ENCODE measurements around the gene AATF. TPM values are rescaled to one million over a fixed set of nuclear protein-coding genes. Genes with fewer than 3 reads are reported as not detected.

AATF gene
- polyA plus RNA-seq, 1 experiment: 16.7 TPM

GRCh38 chr17:36920032-36921005 lies 28.4 kb upstream of the AATF start:
- CTCF ChIA-PET: interaction anchor here (0.6 to 1.1 kb wide), 2 partner anchors 126 to 294 kb away, joined by 3 read pairs; no protein-coding TSS in a partner anchor
- Histone ChIP-seq H3K4me3 (ENCODE audit: low read depth, low read length) (no peak overlapping the region), H3K27me3 (ENCODE audit: control insufficient read depth, insufficient read depth, low read length) (peaks cover 29% of the 10 kb centered on the region), H3K36me3 (ENCODE audit: control insufficient read depth, insufficient read depth, low read length) (no peaks in the 10 kb centered on the region)
- POLR2A ChIA-PET: no interaction called here
- TF ChIP-seq, protein P1, sequence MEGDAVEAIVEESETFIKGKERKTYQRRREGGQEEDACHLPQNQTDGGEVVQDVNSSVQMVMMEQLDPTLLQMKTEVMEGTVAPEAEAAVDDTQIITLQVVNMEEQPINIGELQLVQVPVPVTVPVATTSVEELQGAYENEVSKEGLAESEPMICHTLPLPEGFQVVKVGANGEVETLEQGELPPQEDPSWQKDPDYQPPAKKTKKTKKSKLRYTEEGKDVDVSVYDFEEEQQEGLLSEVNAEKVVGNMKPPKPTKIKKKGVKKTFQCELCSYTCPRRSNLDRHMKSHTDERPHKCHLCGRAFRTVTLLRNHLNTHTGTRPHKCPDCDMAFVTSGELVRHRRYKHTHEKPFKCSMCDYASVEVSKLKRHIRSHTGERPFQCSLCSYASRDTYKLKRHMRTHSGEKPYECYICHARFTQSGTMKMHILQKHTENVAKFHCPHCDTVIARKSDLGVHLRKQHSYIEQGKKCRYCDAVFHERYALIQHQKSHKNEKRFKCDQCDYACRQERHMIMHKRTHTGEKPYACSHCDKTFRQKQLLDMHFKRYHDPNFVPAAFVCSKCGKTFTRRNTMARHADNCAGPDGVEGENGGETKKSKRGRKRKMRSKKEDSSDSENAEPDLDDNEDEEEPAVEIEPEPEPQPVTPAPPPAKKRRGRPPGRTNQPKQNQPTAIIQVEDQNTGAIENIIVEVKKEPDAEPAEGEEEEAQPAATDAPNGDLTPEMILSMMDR (IDR thresholded peaks at IDR 0.05; ENCODE audit: insufficient read depth, low read depth, low read length): no peak
- DNase-seq (ENCODE audit: low read depth): no peak

DNA sequence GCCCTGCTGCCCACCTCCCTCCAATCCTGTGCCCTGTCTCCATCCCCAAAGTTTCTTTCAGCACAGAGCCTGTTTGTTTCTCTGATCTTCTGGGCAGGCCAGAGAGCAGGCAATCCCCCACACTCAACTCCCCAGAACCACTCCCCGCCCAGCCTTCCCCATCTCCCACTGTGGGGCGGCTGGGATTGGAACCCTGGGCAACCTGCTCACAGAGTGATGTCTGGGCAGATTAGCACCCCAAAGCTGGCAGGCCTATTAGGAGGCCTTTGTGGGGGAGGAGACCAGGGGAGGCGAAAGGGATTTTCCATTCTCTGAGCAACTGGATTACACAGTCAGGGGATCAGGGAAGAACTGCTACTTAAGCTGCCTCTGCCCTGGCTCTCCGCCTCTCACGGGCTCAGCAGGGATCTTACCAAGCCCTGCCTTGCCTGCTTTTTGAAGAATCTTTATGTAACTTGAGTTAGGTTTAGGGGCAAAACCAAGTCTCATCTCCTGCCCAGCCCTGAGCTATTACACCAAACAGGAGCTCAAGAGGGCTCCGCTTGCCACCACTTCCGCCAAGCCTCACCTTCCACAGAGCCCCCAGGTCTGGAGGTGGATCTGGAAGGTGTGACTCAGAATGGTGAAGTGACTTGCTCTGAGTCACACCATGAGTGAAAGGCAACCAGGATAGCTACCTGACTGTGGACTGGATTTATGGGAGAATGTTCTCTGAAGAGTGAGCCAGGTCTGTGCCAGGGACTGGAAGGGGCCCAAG lies 27.5 kb upstream of the AATF start:
- Histone ChIP-seq H3K4me3 (ENCODE audit: low read depth, low read length) (no peak overlapping the region), H3K27me3 (ENCODE audit: control insufficient read depth, insufficient read depth, low read length) (peaks cover 33% of the 10 kb centered on the region), H3K36me3 (ENCODE audit: control insufficient read depth, insufficient read depth, low read length) (no peaks in the 10 kb centered on the region)
- CTCF ChIA-PET: no interaction called here
- TF ChIP-seq, protein P1 (IDR thresholded peaks at IDR 0.05; ENCODE audit: insufficient read depth, low read depth, low read length): no peak
- POLR2A ChIA-PET: no interaction called here
- no peak for DNase-seq (ENCODE audit: low read depth)

- DNase-seq (ENCODE audit: low read depth): no peak
- no peaks in the 10 kb centered on the region for H3K36me3 ChIP-seq (ENCODE audit: control insufficient read depth, insufficient read depth, low read length)
- ChIA-PET POLR2A (no interaction called here), CTCF (no interaction called here)
- peaks cover 33% of the 10 kb centered on the region for H3K27me3 ChIP-seq (ENCODE audit: control insufficient read depth, insufficient read depth, low read length)
- TF ChIP-seq, protein P1 (IDR thresholded peaks at IDR 0.05; ENCODE audit: insufficient read depth, low read depth, low read length): no peak
- no peak overlapping the region for H3K4me3 ChIP-seq (ENCODE audit: low read depth, low read length)
These were observed 26.6 kb upstream of the AATF start for GRCh38 chr17:36922175-36922574.

GRCh38 chr17:36923814-36924221 lies 24.9 kb upstream of the AATF start:
- no peaks in the 10 kb centered on the region for H3K36me3 ChIP-seq (ENCODE audit: control insufficient read depth, insufficient read depth, low read length)
- H3K27me3 ChIP-seq (ENCODE audit: control insufficient read depth, insufficient read depth, low read length): peaks cover 46% of the 10 kb centered on the region
- CTCF ChIA-PET: interaction anchor here (0.6 kb wide), 1 partner anchor 348 kb away, joined by 3 read pairs; no protein-coding TSS in a partner anchor
- no peak for DNase-seq (ENCODE audit: low read depth)
- no peak overlapping the region for H3K4me3 ChIP-seq (ENCODE audit: low read depth, low read length)
- POLR2A ChIA-PET: no interaction called here
- TF ChIP-seq, protein P1 (IDR thresholded peaks at IDR 0.05; ENCODE audit: insufficient read depth, low read depth, low read length): no peak

- Histone ChIP-seq H3K27me3 (ENCODE audit: control insufficient read depth, insufficient read depth, low read length) (peaks cover 60% of the 10 kb centered on the region), H3K36me3 (ENCODE audit: control insufficient read depth, insufficient read depth, low read length) (no peaks in the 10 kb centered on the region), H3K4me3 (ENCODE audit: low read depth, low read length) (no peak overlapping the region)
- TF ChIP-seq, protein P1 (IDR thresholded peaks at IDR 0.05; ENCODE audit: insufficient read depth, low read depth, low read length): no peak
- DNase-seq (ENCODE audit: low read depth): no peak
- POLR2A ChIA-PET: interaction anchor here (0.6 kb wide), 1 partner anchor 142 kb away, joined by 3 read pairs; no protein-coding TSS in a partner anchor
- CTCF ChIA-PET: no interaction called here
These were observed 22.5 kb upstream of the AATF start for GRCh38 chr17:36926226-36926625.

Measured in BJ (cell line).